ENCODE results near the gene CLASRP. TPM values are rescaled to one million over a fixed set of nuclear protein-coding genes. Genes with fewer than 3 reads are reported as not detected.

CLASRP gene
- total RNA-seq, 1 donor from 2014 or later: 30.8 TPM

- no peak for ATAC-seq
These were observed 23.1 kb downstream of the CLASRP start for GRCh38 chr19:45061965-45062364.

- ATAC-seq: no peak
These were observed 25.3 kb downstream of the CLASRP start for GRCh38 chr19:45063851-45064801.

DNA sequence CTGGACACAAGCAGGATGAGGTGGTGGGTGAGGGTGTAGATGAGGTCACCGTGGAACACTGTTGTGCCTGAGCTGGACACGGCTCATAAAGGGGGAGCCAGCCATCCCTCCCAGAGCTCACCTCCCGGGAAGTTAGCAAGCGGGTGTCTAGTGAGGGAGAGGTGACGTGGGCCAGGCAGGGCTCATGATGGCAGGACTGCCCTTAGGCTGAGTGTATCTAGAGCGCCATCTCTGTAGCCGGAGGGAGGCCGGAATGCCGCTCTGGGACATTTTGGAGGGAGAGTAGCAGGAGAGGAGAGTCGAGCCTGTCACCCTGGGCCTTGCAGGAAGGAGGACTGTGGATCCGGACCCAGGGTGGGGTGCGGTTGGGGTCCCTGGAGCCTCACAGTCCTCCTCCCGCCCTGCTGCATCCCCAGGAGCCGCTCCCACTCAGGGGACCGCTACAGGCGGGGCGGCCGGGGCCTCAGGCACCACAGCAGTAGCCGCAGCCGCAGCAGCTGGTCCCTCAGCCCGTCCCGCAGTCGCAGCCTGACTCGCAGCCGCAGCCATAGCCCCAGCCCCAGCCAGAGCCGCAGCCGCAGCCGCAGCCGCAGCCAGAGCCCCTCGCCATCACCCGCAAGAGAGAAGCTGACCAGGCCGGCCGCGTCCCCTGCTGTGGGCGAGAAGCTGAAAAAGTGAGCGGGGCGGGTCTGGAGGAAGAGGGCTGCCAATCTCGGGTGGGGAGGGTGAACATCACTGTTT, 28.2 kb downstream of the CLASRP start:
- no peak for ATAC-seq

DNA sequence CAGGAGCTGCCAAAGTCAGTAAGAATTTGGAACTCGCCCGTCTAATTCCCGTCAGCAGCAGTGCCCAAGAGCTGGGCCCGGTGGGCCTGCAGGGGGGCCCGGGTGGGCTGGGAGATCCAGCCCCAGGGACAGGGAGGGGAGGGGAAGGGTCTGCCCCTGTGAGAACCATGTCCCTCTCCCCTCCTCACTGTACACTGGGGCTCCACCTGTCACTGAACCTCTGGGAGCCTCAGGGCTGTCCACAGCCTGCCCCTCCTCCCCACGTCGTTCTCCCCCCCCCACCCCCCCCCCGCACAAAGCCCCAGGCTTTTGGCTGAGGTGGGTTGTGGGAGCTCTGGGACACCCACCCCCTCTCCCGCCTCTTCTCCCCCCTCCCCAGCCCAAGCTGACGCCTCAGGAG, 29.2 kb downstream of the CLASRP start:
- ATAC-seq: no peak

GRCh38 chr19:45069056-45069455, 30.2 kb downstream of the CLASRP start:
- ATAC-seq: peak; percentile 74

GRCh38 chr19:45070214-45070613, 31.4 kb downstream of the CLASRP start:
- ATAC-seq: no peak

DNA sequence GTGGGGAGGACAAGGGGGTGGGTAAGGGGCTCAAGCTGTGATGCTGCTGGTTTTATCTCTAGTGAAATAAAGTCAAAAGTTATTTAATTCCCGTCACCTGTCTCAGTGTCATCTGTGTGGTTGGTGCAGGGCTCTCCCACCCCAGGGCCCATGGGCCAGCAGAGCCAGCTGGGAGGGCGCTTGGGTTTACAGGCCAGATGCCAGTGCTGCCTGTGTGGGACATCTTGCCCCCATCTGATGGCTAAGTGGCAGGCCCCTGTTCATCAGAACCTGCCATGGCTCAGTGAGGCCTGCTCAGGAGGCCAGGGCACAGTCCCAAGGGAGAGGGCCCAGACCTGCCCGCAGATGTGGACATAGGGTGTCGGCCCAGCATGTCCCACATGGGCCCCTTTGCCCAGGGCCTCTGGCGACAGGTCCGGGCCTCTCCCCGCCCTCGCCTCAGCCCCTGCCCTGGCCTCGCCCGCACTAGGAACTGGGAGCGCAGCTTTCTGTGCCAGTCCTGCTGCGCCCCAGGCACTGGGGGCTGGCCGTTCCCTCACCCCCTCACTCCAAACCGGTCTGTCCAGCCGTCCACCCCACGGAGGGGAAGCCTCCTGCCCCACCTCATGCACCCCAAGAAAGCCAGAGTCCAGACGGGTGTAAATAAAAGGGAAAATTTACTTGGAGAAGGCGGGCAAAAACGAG, 32.2 kb downstream of the CLASRP start:
- ATAC-seq: peak; percentile 58

- peak; percentile 8 for ATAC-seq
These were observed 32.7 kb downstream of the CLASRP start for GRCh38 chr19:45071545-45071938.

DNA sequence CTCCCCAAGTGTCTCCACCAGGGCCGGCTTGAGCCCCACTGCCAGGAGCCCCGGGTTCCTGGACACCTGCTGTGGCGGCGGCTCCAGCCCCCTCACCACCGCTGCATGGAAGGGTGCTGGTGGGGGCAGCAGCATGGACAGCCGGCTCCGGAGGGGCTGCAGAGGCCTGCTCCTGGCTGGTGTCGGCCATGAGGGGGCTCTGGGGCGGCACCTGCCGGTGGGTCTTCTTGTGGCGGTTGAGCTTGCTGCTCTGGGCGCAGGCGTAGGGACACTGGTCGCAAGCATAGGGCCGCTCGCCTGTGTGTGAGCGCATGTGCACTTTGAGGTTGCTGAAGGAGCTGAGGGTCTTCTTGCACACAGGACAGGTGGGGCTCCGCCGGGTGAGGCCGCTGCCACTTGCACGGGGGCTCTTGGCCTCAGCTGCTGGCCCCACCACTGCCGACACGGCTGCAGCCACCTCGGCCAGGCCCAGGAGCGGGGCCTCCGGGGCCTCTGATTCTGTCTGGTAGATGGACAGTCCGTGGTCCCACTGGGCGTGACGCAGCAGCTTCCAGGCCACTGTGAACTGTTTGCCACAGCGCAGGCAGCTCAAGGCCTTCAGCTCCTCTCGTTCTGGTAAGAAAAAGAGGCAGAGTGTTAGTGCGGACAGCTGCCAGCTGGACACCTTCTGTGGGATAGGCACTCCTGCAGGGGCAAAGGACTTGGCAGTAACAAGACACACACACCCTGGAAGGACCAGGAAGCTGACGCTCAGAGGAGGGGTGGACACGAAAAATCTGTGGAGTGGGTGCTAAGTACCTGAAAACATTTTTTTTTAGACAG, 33.3 kb downstream of the CLASRP start:
- no peak for ATAC-seq

DNA sequence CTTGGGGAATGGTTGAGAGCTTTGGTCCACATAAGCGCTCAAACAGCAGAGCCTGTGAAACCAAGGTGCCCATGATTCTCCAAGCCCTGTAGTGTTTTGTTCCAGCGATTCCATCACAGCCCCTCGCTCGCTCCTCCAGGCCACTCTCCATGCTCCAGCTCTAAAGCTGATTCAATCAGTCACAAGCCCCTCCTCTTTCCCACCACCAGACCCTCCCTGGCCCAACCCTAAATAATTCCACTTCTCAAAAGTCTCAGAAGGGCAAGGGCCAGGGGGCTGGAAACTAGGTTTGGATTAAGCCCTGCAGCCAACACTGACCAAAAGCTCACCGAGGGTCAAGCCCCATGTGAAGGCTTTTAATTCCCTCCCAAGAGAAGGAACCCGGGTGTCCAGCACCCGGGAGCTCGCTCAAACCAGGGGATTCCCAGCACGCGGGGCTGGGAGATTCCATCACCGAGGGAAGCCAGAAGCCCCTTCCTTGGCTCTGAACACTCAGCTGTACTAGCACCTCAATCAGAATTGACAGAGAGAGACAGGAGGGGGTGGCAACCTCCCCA, 36.0 kb downstream of the CLASRP start:
- no peak for ATAC-seq

DNA sequence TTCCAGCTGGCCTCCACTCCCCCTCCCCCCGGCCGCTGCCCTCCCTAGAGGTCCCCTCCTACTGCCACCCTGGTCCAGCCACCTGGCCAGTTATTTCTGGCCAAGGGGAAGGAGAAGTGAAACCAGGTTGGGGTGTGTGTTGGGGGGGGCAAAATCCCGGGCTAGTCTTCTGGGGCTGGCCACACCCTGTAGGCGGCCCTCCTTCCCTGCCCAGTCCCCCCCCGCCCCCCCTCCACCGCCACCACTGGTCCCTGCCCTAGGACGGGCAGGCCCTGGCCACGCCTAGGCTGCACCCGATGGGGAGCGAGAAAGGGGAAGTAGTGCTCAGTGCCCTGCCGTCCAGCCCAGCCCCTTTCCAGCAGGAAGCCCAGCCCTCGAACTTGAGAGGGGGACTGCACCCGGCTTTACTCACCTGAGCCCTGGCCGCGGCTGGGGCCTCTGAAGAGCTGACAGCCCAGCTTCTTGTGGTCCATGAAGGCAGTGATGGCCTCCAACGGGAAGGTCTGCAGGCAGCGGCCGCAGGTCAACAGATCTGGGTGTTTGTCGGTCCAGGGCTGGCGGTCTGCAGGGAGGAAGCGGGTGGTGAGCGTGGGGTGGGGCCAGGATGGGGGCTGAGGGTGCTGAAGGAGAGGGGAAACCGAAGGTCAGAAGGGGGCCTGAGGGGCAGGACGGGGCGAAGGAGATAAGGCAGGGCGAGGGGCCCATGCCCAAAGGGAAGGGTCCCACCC, 36.6 kb downstream of the CLASRP start:
- peak; percentile 73 for ATAC-seq

- peak; percentile 78 for ATAC-seq
These were observed 37.4 kb downstream of the CLASRP start, which contains the start of gene ZNF296 for GRCh38 chr19:45076029-45076850. Gene ZNF296 (minus strand): TSS chr19:45076478. CDS start chr19:45076373, 105 bp downstream.

GRCh38 chr19:45076851-45077730, 38.2 kb downstream of the CLASRP start:
- no peak for ATAC-seq

DNA sequence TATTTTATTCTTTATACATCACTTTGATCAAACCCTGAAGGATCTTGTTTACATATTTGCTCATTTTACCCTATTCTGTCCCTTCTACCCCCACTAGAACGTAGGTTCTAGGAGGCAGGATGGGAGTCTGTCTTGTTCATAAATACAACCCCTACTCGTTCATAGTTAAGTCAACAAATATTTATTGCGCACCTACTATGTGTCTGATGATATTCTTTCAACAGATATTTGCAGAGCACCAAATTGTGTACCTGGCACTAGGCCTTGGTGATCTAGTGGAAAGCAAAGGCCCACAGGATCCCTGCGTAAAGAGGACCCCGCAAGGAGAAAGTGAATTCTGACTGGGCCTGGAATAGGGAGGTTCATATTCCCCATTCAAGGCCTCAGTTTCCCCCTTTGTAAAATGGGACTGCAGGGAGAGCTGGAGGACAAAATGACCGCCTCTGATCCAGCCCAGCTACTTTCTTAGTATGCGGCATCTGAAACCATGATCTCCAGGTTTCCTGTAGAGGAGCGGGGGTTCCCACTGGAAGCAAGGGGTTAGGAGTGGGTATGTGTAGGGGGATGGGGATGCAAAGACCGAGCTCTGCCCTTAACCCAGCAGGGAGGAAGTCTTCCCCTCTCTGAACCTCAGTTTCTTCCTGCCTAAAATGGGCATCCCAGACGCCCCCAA, 39.7 kb downstream of the CLASRP start:
- no peak for ATAC-seq

GRCh38 chr19:45079063-45079910, 40.4 kb downstream of the CLASRP start, which contains the start of gene GEMIN7:
Gene GEMIN7 (plus strand): TSS chr19:45079260. CDS start chr19:45090115, 10,855 bp downstream.
- ATAC-seq: peak; percentile 53

GRCh38 chr19:45079911-45080370, 41.1 kb downstream of the CLASRP start:
- ATAC-seq: no peak

DNA sequence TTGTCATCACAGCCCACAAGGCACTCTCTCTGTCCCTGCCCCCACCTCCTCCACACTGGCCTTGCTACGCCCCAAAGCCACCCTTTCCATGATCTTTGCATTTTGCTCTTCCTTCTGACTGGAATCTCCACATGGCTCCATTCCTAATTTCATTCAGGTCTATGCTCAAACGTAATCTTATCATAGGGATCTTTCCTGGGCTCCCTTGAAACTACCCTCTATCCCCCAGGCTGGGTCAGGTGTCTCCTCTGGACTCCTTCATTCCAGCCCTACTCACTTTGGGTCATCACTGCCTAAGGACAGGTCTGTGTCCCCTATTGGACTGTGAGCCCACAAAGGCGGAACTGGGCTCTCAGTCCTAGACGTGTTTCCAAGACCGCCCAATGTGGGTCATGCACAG, 43.3 kb downstream of the CLASRP start:
- no peak for ATAC-seq
